MG63 (cell line): ENCODE measurements around the gene GJA10. TPM values are rescaled to one million over a fixed set of nuclear protein-coding genes. Genes with fewer than 3 reads are reported as not detected.
"Not testable (repeated sequence)": the region's sequence is repeated elsewhere in the genome, so short reads cannot be mapped to it uniquely, and the experiment has no call there.

Experiments
- DNase-seq: peaks from one replicate; pipeline ENCODE4 v3.0.0-alpha.2; 2020
- H3K27me3 ChIP-seq: fragments of 250-450 bp; sonication (Bioruptor Pico); 2 replicates; pipeline ENCODE4 v1.5.1; 2020; ENCODE audit warnings: mild to moderate bottlenecking, moderate library complexity
- H3K36me3 ChIP-seq: fragments of 250-450 bp; sonication (Bioruptor Pico); 2 replicates; pipeline ENCODE4 v1.5.1; 2020; ENCODE audit warnings: mild to moderate bottlenecking, moderate library complexity
- H3K4me3 ChIP-seq: fragments of 250-450 bp; sonication (Bioruptor Pico); 2 replicates; pipeline ENCODE4 v1.5.1; 2020; ENCODE audit warnings: mild to moderate bottlenecking, moderate library complexity
- H3K9me3 ChIP-seq: fragments of 250-450 bp; sonication (Bioruptor Pico); 2 replicates; pipeline ENCODE4 v1.5.1; 2020; ENCODE audit warnings: mild to moderate bottlenecking, moderate library complexity
- total RNA-seq: library from RNA; depleted of rRNA; stranded (reverse); fragments of >200 nt; shearing (Covaris generic); gene quantifications from 2 replicates; pipeline ENCODE4 v1.2.3, GENCODE V29; 2014; ENCODE audit warnings: low replicate concordance; rRNA removed

Gene GJA10
- not detected in 2 replicates for total RNA-seq

GRCh38 chr6:89894169-89894568 is at the start of gene GJA10:
TSS of gene GJA10 (plus strand) at chr6:89894469. CDS start at chr6:89894469, 0 bp downstream.
- H3K36me3 ChIP-seq: no peaks in the 10 kb centered on the region
- no peak within 1 kb of the TSS for H3K4me3 ChIP-seq
- H3K9me3 ChIP-seq: no peaks in the 10 kb centered on the region
- H3K27me3 ChIP-seq: peaks cover 4% of the 10 kb centered on the region; the same call in 1 of the 2 replicates
- DNase-seq: no peak

- H3K9me3 ChIP-seq, H3K27me3 ChIP-seq, H3K4me3 ChIP-seq, DNase-seq: not testable (repeated sequence)
- H3K36me3 ChIP-seq: peaks cover 19% of the 10 kb centered on the region
Observed at GRCh38 chr6:89847513-89847912, 46.8 kb upstream of the GJA10 start.

- Histone ChIP-seq H3K27me3 (no peaks in the 10 kb centered on the region), H3K36me3 (peaks cover 38% of the 10 kb centered on the region), H3K4me3 (no peak overlapping the region), H3K9me3 (no peaks in the 10 kb centered on the region)
- no peak for DNase-seq
Observed at GRCh38 chr6:89853068-89853467, 41.2 kb upstream of the GJA10 start.

- H3K27me3 ChIP-seq: no peaks in the 10 kb centered on the region
- DNase-seq: no peak
- peaks cover 60% of the 10 kb centered on the region for H3K36me3 ChIP-seq
- H3K4me3 ChIP-seq: no peak overlapping the region
- H3K9me3 ChIP-seq: no peaks in the 10 kb centered on the region
Observed at GRCh38 chr6:89858041-89858440, 36.2 kb upstream of the GJA10 start.

GRCh38 chr6:89859744-89860143 is 34.5 kb upstream of the GJA10 start:
- Histone ChIP-seq H3K4me3 (no peak overlapping the region), H3K36me3 (peaks cover 69% of the 10 kb centered on the region), H3K9me3 (no peaks in the 10 kb centered on the region), H3K27me3 (no peaks in the 10 kb centered on the region)
- DNase-seq: no peak

GRCh38 chr6:89862273-89862672 is 32.0 kb upstream of the GJA10 start:
- Histone ChIP-seq H3K9me3 (no peaks in the 10 kb centered on the region), H3K36me3 (peaks cover 63% of the 10 kb centered on the region), H3K4me3 (no peak overlapping the region)

GRCh38 chr6:89862698-89863097 is 31.6 kb upstream of the GJA10 start:
- Histone ChIP-seq H3K4me3 (no peak overlapping the region), H3K9me3 (no peaks in the 10 kb centered on the region), H3K27me3 (no peaks in the 10 kb centered on the region), H3K36me3 (peaks cover 63% of the 10 kb centered on the region)
- no peak for DNase-seq

More at GRCh38 chr6:89862273-89862672, 32.0 kb upstream of the GJA10 start:
- no peaks in the 10 kb centered on the region for H3K27me3 ChIP-seq
- no peak for DNase-seq

- Histone ChIP-seq H3K36me3 (peaks cover 72% of the 10 kb centered on the region), H3K27me3 (no peaks in the 10 kb centered on the region), H3K4me3 (no peak overlapping the region), H3K9me3 (no peaks in the 10 kb centered on the region)
- DNase-seq: no peak
Observed at GRCh38 chr6:89866024-89866678, 28.1 kb upstream of the GJA10 start.

- H3K27me3 ChIP-seq: no peaks in the 10 kb centered on the region
- H3K9me3 ChIP-seq: no peaks in the 10 kb centered on the region
- H3K4me3 ChIP-seq: no peak overlapping the region
- H3K36me3 ChIP-seq: peaks cover 24% of the 10 kb centered on the region
- DNase-seq: no peak
Observed at GRCh38 chr6:89873721-89874120, 20.5 kb upstream of the GJA10 start.

GRCh38 chr6:89874438-89874837 is 19.8 kb upstream of the GJA10 start:
- peaks cover 21% of the 10 kb centered on the region for H3K36me3 ChIP-seq
- no peaks in the 10 kb centered on the region for H3K27me3 ChIP-seq
- DNase-seq: no peak
- no peaks in the 10 kb centered on the region for H3K9me3 ChIP-seq
- no peak overlapping the region for H3K4me3 ChIP-seq

GRCh38 chr6:89886378-89887120 is 7.7 kb upstream of the GJA10 start:
- no peaks in the 10 kb centered on the region for H3K9me3 ChIP-seq
- no peak for DNase-seq
- H3K4me3 ChIP-seq: no peak overlapping the region
- H3K27me3 ChIP-seq: peaks cover 4% of the 10 kb centered on the region; the same call in 1 of the 2 replicates
- no peaks in the 10 kb centered on the region for H3K36me3 ChIP-seq

- DNase-seq: no peak
- H3K9me3 ChIP-seq: no peaks in the 10 kb centered on the region
- H3K27me3 ChIP-seq: peaks cover 4% of the 10 kb centered on the region; the same call in 1 of the 2 replicates
- H3K36me3 ChIP-seq: no peaks in the 10 kb centered on the region
- no peak overlapping the region for H3K4me3 ChIP-seq
Observed at GRCh38 chr6:89887452-89888137, 6.7 kb upstream of the GJA10 start.

- no peak overlapping the region for H3K4me3 ChIP-seq
- H3K36me3 ChIP-seq: no peaks in the 10 kb centered on the region
- DNase-seq: no peak
- peaks cover 4% of the 10 kb centered on the region; the same call in 1 of the 2 replicates for H3K27me3 ChIP-seq
- no peaks in the 10 kb centered on the region for H3K9me3 ChIP-seq
Observed at GRCh38 chr6:89888138-89888514, 6.1 kb upstream of the GJA10 start.

- no peak for DNase-seq
- Histone ChIP-seq H3K36me3 (no peaks in the 10 kb centered on the region), H3K27me3 (peaks cover 4% of the 10 kb centered on the region; the same call in 1 of the 2 replicates), H3K4me3 (no peak overlapping the region), H3K9me3 (no peaks in the 10 kb centered on the region)
Observed at GRCh38 chr6:89888871-89889270, 5.4 kb upstream of the GJA10 start.

GRCh38 chr6:89890845-89891528 is 3.3 kb upstream of the GJA10 start:
- H3K36me3 ChIP-seq, DNase-seq, H3K9me3 ChIP-seq, H3K4me3 ChIP-seq, H3K27me3 ChIP-seq: not testable (repeated sequence)

- H3K36me3 ChIP-seq, H3K4me3 ChIP-seq, H3K27me3 ChIP-seq, DNase-seq, H3K9me3 ChIP-seq: not testable (repeated sequence)
Observed at GRCh38 chr6:89892577-89892976, 1.7 kb upstream of the GJA10 start.
